Stimulated activated naive CD8-positive, alpha-beta T cell treated with anti-CD3 and anti-CD28 coated beads, Interleukin-15, amount 100 ng/mL, for 72 hours (primary cell): ENCODE results near the gene ZNF106.
A peak's percentile ranks its signal among the peaks of the same experiment; 100 is the strongest.

ENCODE experiments used
- ATAC-seq: fragments of 150-1000 bp; cut with Tn5 transposase; 2 replicates; pipeline ENCODE4 v1.10.0; 2021; ENCODE audit warnings: mild to moderate bottlenecking, moderate library complexity
- DNase-seq, 2 donors: peaks; one replicate each; pipeline ENCODE4 v3.0.0; 2021 to 2022
- H3K27ac Mint-ChIP-seq, 2 donors: one replicate each; pipeline ENCODE4 v1.8.0; 2022; ENCODE audit warnings: mild to moderate bottlenecking in 2 of 2, mixed read lengths in 2 of 2, moderate library complexity in 2 of 2
- H3K27me3 Mint-ChIP-seq: one replicate; pipeline ENCODE4 v1.8.0; 2022; ENCODE audit warnings: mixed read lengths
- H3K4me1 Mint-ChIP-seq: one replicate; pipeline ENCODE4 v1.8.0; 2022; ENCODE audit warnings: mild to moderate bottlenecking, mixed read lengths
- H3K4me3 Mint-ChIP-seq, 2 donors: one replicate each; pipeline ENCODE4 v1.8.0; 2022; ENCODE audit warnings: mild to moderate bottlenecking in 2 of 2, mixed read lengths in 2 of 2, moderate library complexity in 1 of 2
- H3K9me3 Mint-ChIP-seq, 2 donors: one replicate each; pipeline ENCODE4 v1.8.0; 2022; ENCODE audit warnings: mixed read lengths in 2 of 2

ZNF106 gene

GRCh38 chr15:42449770-42450424 is 41.0 kb downstream of the ZNF106 start:
- ATAC-seq (no peak), DNase-seq (no peak)
- no peak overlapping the region for H3K27ac Mint-ChIP-seq
- no peak overlapping the region for H3K4me3 Mint-ChIP-seq
- H3K27me3 Mint-ChIP-seq, result no peaks in the 10 kb centered on the region
- H3K4me1 Mint-ChIP-seq, result no peaks in the 10 kb centered on the region
- H3K9me3 Mint-ChIP-seq, result no peaks in the 10 kb centered on the region

GRCh38 chr15:42448281-42448680 is 42.7 kb downstream of the ZNF106 start:
- Mint-ChIP-seq H3K4me1 (no peaks in the 10 kb centered on the region), H3K4me3 (no peak overlapping the region), H3K27me3 (no peaks in the 10 kb centered on the region), H3K9me3 (no peaks in the 10 kb centered on the region), H3K27ac (peak overlapping the region in 1 of 2 donors; percentile 71)
- DNase-seq (no peak), ATAC-seq (no peak)

GRCh38 chr15:42447599-42447998 is 43.3 kb downstream of the ZNF106 start:
- ATAC-seq (no peak), DNase-seq (no peak)
- no peaks in the 10 kb centered on the region for H3K27me3 Mint-ChIP-seq
- H3K4me3 Mint-ChIP-seq, result no peak overlapping the region
- H3K9me3 Mint-ChIP-seq, result no peaks in the 10 kb centered on the region
- H3K4me1 Mint-ChIP-seq, result no peaks in the 10 kb centered on the region
- H3K27ac Mint-ChIP-seq, result no peak overlapping the region

DNA sequence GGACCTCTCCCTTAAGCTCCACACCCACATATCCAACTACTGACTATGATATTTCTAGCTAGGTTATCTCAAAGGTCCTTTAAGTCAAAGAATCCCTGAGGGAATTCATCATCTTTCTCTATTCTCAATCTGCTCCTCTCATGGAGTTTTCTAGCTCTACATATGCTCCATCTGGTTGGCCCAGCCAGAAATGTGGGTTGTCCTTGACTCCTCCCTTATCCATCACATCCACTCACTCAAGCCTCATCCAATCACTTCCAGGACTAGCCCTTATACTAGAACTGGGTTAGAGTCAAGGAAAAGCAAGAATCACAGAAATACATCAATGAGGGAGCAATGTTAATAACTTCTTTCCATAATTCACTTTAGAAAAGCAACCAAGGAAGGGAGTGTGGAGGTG is 45.4 kb downstream of the ZNF106 start:
- Mint-ChIP-seq H3K4me1 (no peaks in the 10 kb centered on the region), H3K9me3 (no peaks in the 10 kb centered on the region), H3K27me3 (no peaks in the 10 kb centered on the region), H3K27ac (peak overlapping the region in 1 of 2 donors; percentile 10), H3K4me3 (no peak overlapping the region)
- ATAC-seq, result no peak
- no peak for DNase-seq

GRCh38 chr15:42444415-42445063 is 46.4 kb downstream of the ZNF106 start:
- no peak for DNase-seq
- ATAC-seq, result no peak
- no peaks in the 10 kb centered on the region for H3K9me3 Mint-ChIP-seq
- H3K27ac Mint-ChIP-seq, result no peak overlapping the region
- no peaks in the 10 kb centered on the region for H3K4me1 Mint-ChIP-seq
- H3K27me3 Mint-ChIP-seq, result no peaks in the 10 kb centered on the region
- H3K4me3 Mint-ChIP-seq, result no peak overlapping the region

DNA sequence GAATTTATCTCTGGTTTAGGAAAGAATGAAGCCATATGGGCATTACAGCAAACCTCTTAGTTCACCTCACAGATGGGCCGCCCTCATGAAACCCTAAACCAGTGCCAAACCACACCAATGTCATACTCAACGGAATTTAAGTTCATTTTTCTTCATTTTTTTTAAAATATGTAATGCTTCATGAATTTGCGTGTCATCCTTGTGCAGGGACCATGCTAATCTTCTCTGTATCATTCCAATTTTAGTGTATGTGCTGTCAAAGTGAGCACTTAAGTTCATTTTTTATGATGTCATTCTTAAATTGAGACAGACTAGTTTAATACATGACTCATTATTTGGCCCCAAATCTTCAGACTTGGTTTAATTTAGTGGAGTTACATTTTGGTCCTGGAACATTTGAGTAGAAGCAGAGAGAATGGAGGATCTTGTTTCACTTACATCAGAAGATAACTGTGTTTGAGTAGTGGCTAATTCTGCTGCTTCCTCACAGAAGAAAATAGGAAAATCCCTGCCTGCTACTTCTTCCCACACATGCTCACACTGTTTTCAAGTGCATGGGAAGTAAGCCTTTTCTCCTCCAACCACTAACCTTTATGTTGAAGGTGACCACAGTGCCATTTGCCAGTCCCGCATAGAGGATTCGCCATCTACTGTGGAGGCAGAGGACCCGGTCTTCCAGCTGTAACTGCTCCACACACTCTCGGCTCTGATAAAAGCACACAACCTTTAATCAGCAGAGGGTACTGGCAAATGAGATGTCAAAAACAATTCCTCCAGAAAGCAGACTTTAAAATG is 63.3 kb downstream of the ZNF106 start:
- no peak for DNase-seq

GRCh38 chr15:42421376-42421775 is 69.6 kb downstream of the ZNF106 start:
- ATAC-seq (no peak), DNase-seq (no peak)
- Mint-ChIP-seq H3K4me1 (no peaks in the 10 kb centered on the region), H3K9me3 (no peaks in the 10 kb centered on the region), H3K27ac (peak overlapping the region in 1 of 2 donors; percentile 85), H3K27me3 (no peaks in the 10 kb centered on the region), H3K4me3 (no peak overlapping the region)

More for the DNA sequence above, 63.3 kb downstream of the ZNF106 start:
- H3K27me3 Mint-ChIP-seq, result no peaks in the 10 kb centered on the region
- ATAC-seq, result no peak
- H3K27ac Mint-ChIP-seq, result no peak overlapping the region
- H3K4me1 Mint-ChIP-seq, result peaks cover 5% of the 10 kb centered on the region
- no peaks in the 10 kb centered on the region for H3K9me3 Mint-ChIP-seq
- H3K4me3 Mint-ChIP-seq, result no peak overlapping the region

DNA sequence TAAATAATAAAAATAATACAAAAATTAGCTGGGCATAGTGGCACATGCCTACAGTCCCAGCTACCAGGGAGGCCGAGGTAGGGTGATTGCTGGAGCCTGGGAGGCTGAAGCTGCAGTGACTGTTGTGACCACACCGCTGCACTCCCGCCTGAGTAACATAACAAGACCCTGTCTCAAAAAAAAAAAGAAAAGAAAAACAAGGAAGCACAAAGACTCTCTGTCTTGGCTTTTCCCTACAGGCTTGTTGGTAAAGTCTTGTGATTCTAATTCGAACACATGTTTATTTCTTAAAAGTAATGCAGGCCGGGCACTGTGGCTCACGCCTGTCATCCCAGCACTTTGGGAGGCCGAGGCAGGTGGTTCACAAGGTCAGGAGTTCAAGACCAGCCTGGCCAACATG is 71.6 kb downstream of the ZNF106 start:
- no peaks in the 10 kb centered on the region for H3K27me3 Mint-ChIP-seq

GRCh38 chr15:42413920-42414319 is 77.0 kb downstream of the ZNF106 start:
- DNase-seq, result no peak
- H3K27ac Mint-ChIP-seq, result no peak overlapping the region
- no peaks in the 10 kb centered on the region for H3K27me3 Mint-ChIP-seq
- H3K4me3 Mint-ChIP-seq, result no peak overlapping the region
- ATAC-seq, result no peak
- no peaks in the 10 kb centered on the region for H3K9me3 Mint-ChIP-seq
- no peaks in the 10 kb centered on the region for H3K4me1 Mint-ChIP-seq

More for the DNA sequence above, 71.6 kb downstream of the ZNF106 start:
- H3K9me3 Mint-ChIP-seq, result no peaks in the 10 kb centered on the region
- ATAC-seq (no peak), DNase-seq (no peak)
- no peak overlapping the region for H3K4me3 Mint-ChIP-seq
- H3K27ac Mint-ChIP-seq, result no peak overlapping the region
- H3K4me1 Mint-ChIP-seq, result no peaks in the 10 kb centered on the region

GRCh38 chr15:42411884-42412283 is 79.1 kb downstream of the ZNF106 start:
- Mint-ChIP-seq H3K4me3 (no peak overlapping the region), H3K27ac (no peak overlapping the region), H3K27me3 (no peaks in the 10 kb centered on the region), H3K9me3 (no peaks in the 10 kb centered on the region), H3K4me1 (no peaks in the 10 kb centered on the region)
- DNase-seq (no peak), ATAC-seq (no peak)

- H3K9me3 Mint-ChIP-seq, result no peaks in the 10 kb centered on the region
- no peak for DNase-seq
- no peak overlapping the region for H3K27ac Mint-ChIP-seq
- H3K4me3 Mint-ChIP-seq, result no peak overlapping the region
- no peak for ATAC-seq
- no peaks in the 10 kb centered on the region for H3K4me1 Mint-ChIP-seq
- no peaks in the 10 kb centered on the region for H3K27me3 Mint-ChIP-seq
Observed at GRCh38 chr15:42409011-42409410, 81.9 kb downstream of the ZNF106 start.

- Mint-ChIP-seq H3K27me3 (no peaks in the 10 kb centered on the region), H3K27ac (peak overlapping the region in 1 of 2 donors; percentile 73), H3K4me1 (no peaks in the 10 kb centered on the region), H3K4me3 (no peak overlapping the region), H3K9me3 (no peaks in the 10 kb centered on the region)
- no peak for ATAC-seq
- no peak for DNase-seq
Observed at GRCh38 chr15:42408178-42408577, 82.8 kb downstream of the ZNF106 start.

GRCh38 chr15:42405863-42406482 is 85.0 kb downstream of the ZNF106 start:
- H3K4me3 Mint-ChIP-seq, result no peak overlapping the region
- no peaks in the 10 kb centered on the region for H3K9me3 Mint-ChIP-seq
- H3K27ac Mint-ChIP-seq, result no peak overlapping the region
- H3K4me1 Mint-ChIP-seq, result peaks cover 6% of the 10 kb centered on the region
- H3K27me3 Mint-ChIP-seq, result no peaks in the 10 kb centered on the region
- ATAC-seq, result no peak
- DNase-seq, result no peak

DNA sequence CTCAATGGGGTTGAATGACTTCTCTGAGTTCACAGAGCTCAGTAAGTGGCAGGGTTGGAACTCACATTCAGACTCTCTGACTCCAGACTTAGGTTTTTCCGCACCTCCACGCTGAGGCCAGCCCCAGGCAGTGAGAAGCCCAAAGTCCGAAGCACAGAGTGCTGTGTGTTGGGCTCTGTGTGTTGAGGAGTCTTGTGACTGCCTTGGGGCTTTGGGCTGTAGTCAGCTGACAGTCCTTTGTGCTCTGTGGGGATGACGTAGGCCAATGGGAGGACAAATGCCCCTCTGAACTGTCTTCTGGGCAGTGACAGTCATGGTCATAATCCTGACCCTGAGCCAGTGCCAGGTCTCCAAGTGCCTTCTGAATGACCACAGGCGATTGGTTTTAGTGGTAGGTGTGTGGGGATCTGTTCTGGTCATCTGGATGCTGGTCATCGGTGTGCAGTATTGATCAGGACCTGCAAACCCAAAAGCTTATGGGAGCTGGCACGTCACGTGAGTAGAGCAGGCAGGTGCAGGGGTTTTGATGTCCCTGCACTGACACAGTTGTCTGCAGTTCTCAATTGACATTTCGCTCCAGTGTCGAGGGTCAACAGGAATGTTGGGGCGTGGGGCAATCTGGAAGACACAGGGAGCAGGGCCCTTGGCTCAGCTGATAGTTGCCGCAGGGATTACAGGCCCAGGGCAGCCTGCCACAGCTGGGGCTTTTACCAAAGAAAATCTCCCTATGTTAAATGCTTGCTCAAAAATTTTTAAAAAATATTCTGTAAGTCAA is 86.3 kb downstream of the ZNF106 start:
- no peaks in the 10 kb centered on the region for H3K27me3 Mint-ChIP-seq
- no peak overlapping the region for H3K27ac Mint-ChIP-seq
- DNase-seq, result no peak
- H3K9me3 Mint-ChIP-seq, result no peaks in the 10 kb centered on the region
- peaks cover 6% of the 10 kb centered on the region for H3K4me1 Mint-ChIP-seq
- no peak for ATAC-seq
- no peak overlapping the region for H3K4me3 Mint-ChIP-seq

DNA sequence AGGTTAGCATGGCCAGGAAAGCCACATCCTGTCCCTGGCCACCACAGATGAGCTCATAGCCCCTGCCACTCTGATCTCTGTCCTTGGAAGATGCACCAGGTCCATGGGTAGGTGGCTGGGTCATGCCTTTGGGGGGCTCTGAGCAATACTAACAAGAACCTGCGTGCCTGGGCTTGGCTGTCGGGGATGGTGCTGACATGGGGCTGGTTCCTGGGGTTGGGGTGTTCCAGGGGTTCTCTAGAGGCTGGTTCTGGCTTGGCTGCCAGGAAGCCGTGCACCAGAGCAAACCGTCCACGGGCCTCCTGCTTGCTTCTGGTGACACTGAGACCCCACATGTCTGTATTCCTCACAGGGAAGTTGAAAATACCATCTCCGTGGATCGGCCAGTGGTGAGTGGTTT is 87.6 kb downstream of the ZNF106 start:
- Mint-ChIP-seq H3K27ac (no peak overlapping the region), H3K27me3 (no peaks in the 10 kb centered on the region), H3K4me1 (peaks cover 6% of the 10 kb centered on the region), H3K9me3 (no peaks in the 10 kb centered on the region), H3K4me3 (no peak overlapping the region)
- ATAC-seq (no peak), DNase-seq (no peak)
